ENCODE results near the gene YAE1.

GRCh38 chr7:39525926-39526325 is 40.3 kb upstream of the YAE1 start:
- no peak for TF ChIP-seq CTCF (IDR thresholded peaks at IDR 0.05)
- no peak for TF ChIP-seq ATF2 (CRISPR knock-in tag; IDR thresholded peaks at IDR 0.05; ENCODE audit: borderline replicate concordance, low read depth)
- no peak for TF ChIP-seq USF1 (CRISPR knock-in tag; IDR thresholded peaks at IDR 0.05)
- no peak for TF ChIP-seq MLX (CRISPR knock-in tag; IDR thresholded peaks at IDR 0.05)
- TF ChIP-seq PRDM15 (CRISPR knock-in tag; IDR thresholded peaks at IDR 0.05) = no peak
- TF ChIP-seq ESRRA (CRISPR knock-in tag; IDR thresholded peaks at IDR 0.05; ENCODE audit: borderline replicate concordance) = no peak
- TF ChIP-seq JUN (CRISPR knock-in tag; IDR thresholded peaks at IDR 0.05) = no peak
- TF ChIP-seq E2F5 (CRISPR knock-in tag; IDR thresholded peaks at IDR 0.05) = no peak
- TF ChIP-seq ZNF532 (CRISPR knock-in tag; IDR thresholded peaks at IDR 0.05; ENCODE audit: borderline replicate concordance) = no peak
- TF ChIP-seq TP53 (CRISPR knock-in tag; IDR thresholded peaks at IDR 0.05) = no peak
- no peak for TF ChIP-seq ATF6 (CRISPR knock-in tag; IDR thresholded peaks at IDR 0.05)
- no peak for TF ChIP-seq MAX (CRISPR knock-in tag; IDR thresholded peaks at IDR 0.05)
- TF ChIP-seq RELA (CRISPR knock-in tag; IDR thresholded peaks at IDR 0.05; ENCODE audit: borderline replicate concordance) = no peak

Data from WTC11 (cell line).